HEK293 (cell line): ENCODE measurements around the gene CHST3.

ENCODE experiments used
- GLI4 ChIP-seq: fragments of 450-650 bp; formaldehyde crosslinking; IDR thresholded peaks from 2 replicates; pipeline ENCODE4 v1.5.1; 2016; ENCODE audit warnings: missing biosample characterization, missing genetic modification characterization
- HOXC10 ChIP-seq: sonication (generic); formaldehyde crosslinking; IDR thresholded peaks from 2 replicates; pipeline ENCODE4 v1.8.1; 2023; ENCODE audit warnings: mild to moderate bottlenecking, missing genetic modification reagents
- KLF8 ChIP-seq: fragments of 450-650 bp; formaldehyde crosslinking; IDR thresholded peaks from 2 replicates; pipeline ENCODE4 v1.5.1; 2016; ENCODE audit warnings: missing biosample characterization, missing genetic modification characterization
- REPIN1 ChIP-seq: fragments of 450-650 bp; formaldehyde crosslinking; IDR thresholded peaks from 2 replicates; pipeline ENCODE4 v1.5.1; 2017; ENCODE audit warnings: missing biosample characterization, missing genetic modification characterization, low read depth
- SCRT2 ChIP-seq: fragments of 450-650 bp; formaldehyde crosslinking; IDR thresholded peaks from 2 replicates; pipeline ENCODE4 v1.5.1; 2016; ENCODE audit warnings: missing biosample characterization, missing genetic modification characterization
- WT1 ChIP-seq: fragments of 450-650 bp; formaldehyde crosslinking; IDR thresholded peaks from 2 replicates; pipeline ENCODE4 v1.5.1; 2016; ENCODE audit warnings: missing biosample characterization, missing genetic modification characterization
- ZBTB21 ChIP-seq: fragments of 450-650 bp; formaldehyde crosslinking; IDR thresholded peaks from 2 replicates; pipeline ENCODE4 v1.5.1; 2017; ENCODE audit warnings: missing biosample characterization, missing genetic modification characterization
- ZNF146 ChIP-seq: fragments of 450-650 bp; formaldehyde crosslinking; IDR thresholded peaks from 2 replicates; pipeline ENCODE4 v1.5.1; 2016; ENCODE audit warnings: missing biosample characterization, missing genetic modification characterization
- ZNF157 ChIP-seq: fragments of 450-650 bp; formaldehyde crosslinking; IDR thresholded peaks from 2 replicates; pipeline ENCODE4 v1.5.1; 2016; ENCODE audit warnings: missing biosample characterization, missing genetic modification characterization
- ZNF184 ChIP-seq: fragments of 450-650 bp; IDR thresholded peaks from 2 replicates; pipeline ENCODE4 v1.5.1; 2018; ENCODE audit warnings: missing biosample characterization, mild to moderate bottlenecking, missing genetic modification characterization
- ZNF2 ChIP-seq: fragments of 450-650 bp; formaldehyde crosslinking; IDR thresholded peaks from 2 replicates; pipeline ENCODE4 v1.5.1; 2016; ENCODE audit warnings: missing biosample characterization, missing genetic modification characterization
- ZNF202 ChIP-seq: fragments of 450-650 bp; formaldehyde crosslinking; IDR thresholded peaks from 2 replicates; pipeline ENCODE4 v1.5.1; 2016; ENCODE audit warnings: missing biosample characterization, missing genetic modification characterization, borderline replicate concordance
- ZNF239 ChIP-seq: fragments of 450-650 bp; formaldehyde crosslinking; IDR thresholded peaks from 2 replicates; pipeline ENCODE4 v1.5.1; 2016; ENCODE audit warnings: missing biosample characterization, missing genetic modification characterization
- ZNF248 ChIP-seq: fragments of 450-650 bp; formaldehyde crosslinking; IDR thresholded peaks from 2 replicates; pipeline ENCODE4 v1.5.1; 2017; ENCODE audit warnings: missing biosample characterization, missing genetic modification characterization
- ZNF266 ChIP-seq: fragments of 450-650 bp; formaldehyde crosslinking; IDR thresholded peaks from 2 replicates; pipeline ENCODE4 v1.5.1; 2016; ENCODE audit warnings: missing biosample characterization, missing genetic modification characterization, low read depth
- ZNF585B ChIP-seq: fragments of 450-650 bp; formaldehyde crosslinking; IDR thresholded peaks from 2 replicates; pipeline ENCODE4 v1.5.1; 2016; ENCODE audit warnings: missing biosample characterization, missing genetic modification characterization
- ZNF629 ChIP-seq: fragments of 450-650 bp; formaldehyde crosslinking; IDR thresholded peaks from 2 replicates; pipeline ENCODE4 v1.5.1; 2017; ENCODE audit warnings: missing biosample characterization, missing genetic modification characterization
- ZNF654 ChIP-seq: fragments of 450-650 bp; formaldehyde crosslinking; IDR thresholded peaks from 2 replicates; pipeline ENCODE4 v1.5.1; 2016; ENCODE audit warnings: low read depth, missing biosample characterization, missing genetic modification characterization
- ZNF664 ChIP-seq: fragments of 450-650 bp; formaldehyde crosslinking; IDR thresholded peaks from 2 replicates; pipeline ENCODE4 v1.5.1; 2016; ENCODE audit warnings: missing biosample characterization, missing genetic modification characterization
- ZNF777 ChIP-seq: fragments of 450-650 bp; formaldehyde crosslinking; IDR thresholded peaks from 2 replicates; pipeline ENCODE4 v1.5.1; 2017; ENCODE audit warnings: missing biosample characterization, missing genetic modification characterization, borderline replicate concordance
- TF ChIP-seq, protein P1 (sequence below): fragments of 450-650 bp; formaldehyde crosslinking; conservative IDR thresholded peaks from 2 replicates; pipeline ENCODE4 v1.5.1; 2016; ENCODE audit warnings: low read depth, missing biosample characterization, missing genetic modification characterization
- TF ChIP-seq, protein P2 (sequence below): fragments of 450-650 bp; formaldehyde crosslinking; IDR thresholded peaks from 2 replicates; pipeline ENCODE4 v1.5.1; 2016; ENCODE audit warnings: missing biosample characterization, missing genetic modification characterization
- TF ChIP-seq, protein P3 (sequence below): fragments of 450-650 bp; formaldehyde crosslinking; IDR thresholded peaks from 2 replicates; pipeline ENCODE4; 2016; ENCODE audit warnings: missing biosample characterization, missing genetic modification characterization
- TF ChIP-seq, protein P4 (sequence below): fragments of 450-650 bp; formaldehyde crosslinking; IDR thresholded peaks from 2 replicates; pipeline ENCODE4 v1.5.1; 2016; ENCODE audit warnings: missing biosample characterization, missing genetic modification characterization
- TF ChIP-seq, protein P5 (sequence below): fragments of 450-650 bp; formaldehyde crosslinking; IDR thresholded peaks from 2 replicates; pipeline ENCODE4 v1.5.1; 2017; ENCODE audit warnings: missing biosample characterization, mild to moderate bottlenecking, missing genetic modification characterization, moderate library complexity
- TF ChIP-seq, protein P6 (sequence below): fragments of 450-650 bp; formaldehyde crosslinking; IDR thresholded peaks from 2 replicates; pipeline ENCODE4 v1.5.1; 2017; ENCODE audit warnings: missing biosample characterization, missing genetic modification characterization
- TF ChIP-seq, protein P7 (sequence below): fragments of 450-650 bp; formaldehyde crosslinking; IDR thresholded peaks from 2 replicates; pipeline ENCODE4 v1.5.1; 2016; ENCODE audit warnings: missing biosample characterization, missing genetic modification characterization

CHST3 gene

DNA sequence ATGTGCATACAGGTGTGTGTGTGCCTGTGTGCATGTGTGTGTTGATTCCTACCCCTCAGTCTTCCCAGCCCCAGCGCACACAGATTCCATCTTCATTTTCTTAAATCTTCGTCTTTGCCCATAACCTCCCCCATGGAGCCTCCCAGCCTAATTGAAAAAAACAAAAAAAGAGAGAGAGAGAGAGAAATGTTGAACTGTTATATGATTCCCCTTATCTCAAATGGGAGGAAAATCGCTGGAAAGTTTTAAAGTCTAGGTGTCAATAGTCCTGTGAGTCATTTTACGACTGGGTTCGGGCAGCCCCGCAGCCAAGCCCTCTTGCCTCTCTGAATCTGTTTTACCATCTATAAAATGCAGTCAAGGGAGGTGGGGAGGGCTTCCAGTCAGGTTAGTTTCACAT lies 63.3 kb downstream of the CHST3 start (continued):
- TF ChIP-seq, protein P1, sequence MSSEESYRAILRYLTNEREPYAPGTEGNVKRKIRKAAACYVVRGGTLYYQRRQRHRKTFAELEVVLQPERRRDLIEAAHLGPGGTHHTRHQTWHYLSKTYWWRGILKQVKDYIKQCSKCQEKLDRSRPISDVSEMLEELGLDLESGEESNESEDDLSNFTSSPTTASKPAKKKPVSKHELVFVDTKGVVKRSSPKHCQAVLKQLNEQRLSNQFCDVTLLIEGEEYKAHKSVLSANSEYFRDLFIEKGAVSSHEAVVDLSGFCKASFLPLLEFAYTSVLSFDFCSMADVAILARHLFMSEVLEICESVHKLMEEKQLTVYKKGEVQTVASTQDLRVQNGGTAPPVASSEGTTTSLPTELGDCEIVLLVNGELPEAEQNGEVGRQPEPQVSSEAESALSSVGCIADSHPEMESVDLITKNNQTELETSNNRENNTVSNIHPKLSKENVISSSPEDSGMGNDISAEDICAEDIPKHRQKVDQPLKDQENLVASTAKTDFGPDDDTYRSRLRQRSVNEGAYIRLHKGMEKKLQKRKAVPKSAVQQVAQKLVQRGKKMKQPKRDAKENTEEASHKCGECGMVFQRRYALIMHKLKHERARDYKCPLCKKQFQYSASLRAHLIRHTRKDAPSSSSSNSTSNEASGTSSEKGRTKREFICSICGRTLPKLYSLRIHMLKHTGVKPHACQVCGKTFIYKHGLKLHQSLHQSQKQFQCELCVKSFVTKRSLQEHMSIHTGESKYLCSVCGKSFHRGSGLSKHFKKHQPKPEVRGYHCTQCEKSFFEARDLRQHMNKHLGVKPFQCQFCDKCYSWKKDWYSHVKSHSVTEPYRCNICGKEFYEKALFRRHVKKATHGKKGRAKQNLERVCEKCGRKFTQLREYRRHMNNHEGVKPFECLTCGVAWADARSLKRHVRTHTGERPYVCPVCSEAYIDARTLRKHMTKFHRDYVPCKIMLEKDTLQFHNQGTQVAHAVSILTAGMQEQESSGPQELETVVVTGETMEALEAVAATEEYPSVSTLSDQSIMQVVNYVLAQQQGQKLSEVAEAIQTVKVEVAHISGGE (tag by site-specific recombination), result no peak
- TF ChIP-seq, protein P2, sequence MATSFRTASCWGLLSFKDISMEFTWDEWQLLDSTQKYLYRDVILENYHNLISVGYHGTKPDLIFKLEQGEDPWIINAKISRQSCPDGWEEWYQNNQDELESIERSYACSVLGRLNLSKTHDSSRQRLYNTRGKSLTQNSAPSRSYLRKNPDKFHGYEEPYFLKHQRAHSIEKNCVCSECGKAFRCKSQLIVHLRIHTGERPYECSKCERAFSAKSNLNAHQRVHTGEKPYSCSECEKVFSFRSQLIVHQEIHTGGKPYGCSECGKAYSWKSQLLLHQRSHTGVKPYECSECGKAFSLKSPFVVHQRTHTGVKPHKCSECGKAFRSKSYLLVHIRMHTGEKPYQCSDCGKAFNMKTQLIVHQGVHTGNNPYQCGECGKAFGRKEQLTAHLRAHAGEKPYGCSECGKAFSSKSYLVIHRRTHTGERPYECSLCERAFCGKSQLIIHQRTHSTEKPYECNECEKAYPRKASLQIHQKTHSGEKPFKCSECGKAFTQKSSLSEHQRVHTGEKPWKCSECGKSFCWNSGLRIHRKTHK (tag by site-specific recombination), result no peak
- peak; percentile 96 for TF ChIP-seq WT1 (tag by site-specific recombination)
- no peak for TF ChIP-seq ZNF248 (tag by site-specific recombination)
- TF ChIP-seq, protein P3, sequence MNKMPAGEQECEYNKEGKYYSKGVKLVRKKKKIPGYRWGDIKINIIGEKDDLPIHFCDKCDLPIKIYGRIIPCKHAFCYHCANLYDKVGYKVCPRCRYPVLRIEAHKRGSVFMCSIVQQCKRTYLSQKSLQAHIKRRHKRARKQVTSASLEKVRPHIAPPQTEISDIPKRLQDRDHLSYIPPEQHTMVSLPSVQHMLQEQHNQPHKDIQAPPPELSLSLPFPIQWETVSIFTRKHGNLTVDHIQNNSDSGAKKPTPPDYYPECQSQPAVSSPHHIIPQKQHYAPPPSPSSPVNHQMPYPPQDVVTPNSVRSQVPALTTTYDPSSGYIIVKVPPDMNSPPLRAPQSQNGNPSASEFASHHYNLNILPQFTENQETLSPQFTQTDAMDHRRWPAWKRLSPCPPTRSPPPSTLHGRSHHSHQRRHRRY, result no peak
- TF ChIP-seq, protein P4, sequence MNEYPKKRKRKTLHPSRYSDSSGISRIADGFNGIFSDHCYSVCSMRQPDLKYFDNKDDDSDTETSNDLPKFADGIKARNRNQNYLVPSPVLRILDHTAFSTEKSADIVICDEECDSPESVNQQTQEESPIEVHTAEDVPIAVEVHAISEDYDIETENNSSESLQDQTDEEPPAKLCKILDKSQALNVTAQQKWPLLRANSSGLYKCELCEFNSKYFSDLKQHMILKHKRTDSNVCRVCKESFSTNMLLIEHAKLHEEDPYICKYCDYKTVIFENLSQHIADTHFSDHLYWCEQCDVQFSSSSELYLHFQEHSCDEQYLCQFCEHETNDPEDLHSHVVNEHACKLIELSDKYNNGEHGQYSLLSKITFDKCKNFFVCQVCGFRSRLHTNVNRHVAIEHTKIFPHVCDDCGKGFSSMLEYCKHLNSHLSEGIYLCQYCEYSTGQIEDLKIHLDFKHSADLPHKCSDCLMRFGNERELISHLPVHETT (tag by site-specific recombination), result peak; percentile 71; the same call in 1 of the 2 replicates
- no peak for TF ChIP-seq ZNF585B (tag by site-specific recombination)
- TF ChIP-seq KLF8, result peak; percentile 79
- TF ChIP-seq REPIN1 (tag by site-specific recombination), result no peak
- TF ChIP-seq, protein P5, sequence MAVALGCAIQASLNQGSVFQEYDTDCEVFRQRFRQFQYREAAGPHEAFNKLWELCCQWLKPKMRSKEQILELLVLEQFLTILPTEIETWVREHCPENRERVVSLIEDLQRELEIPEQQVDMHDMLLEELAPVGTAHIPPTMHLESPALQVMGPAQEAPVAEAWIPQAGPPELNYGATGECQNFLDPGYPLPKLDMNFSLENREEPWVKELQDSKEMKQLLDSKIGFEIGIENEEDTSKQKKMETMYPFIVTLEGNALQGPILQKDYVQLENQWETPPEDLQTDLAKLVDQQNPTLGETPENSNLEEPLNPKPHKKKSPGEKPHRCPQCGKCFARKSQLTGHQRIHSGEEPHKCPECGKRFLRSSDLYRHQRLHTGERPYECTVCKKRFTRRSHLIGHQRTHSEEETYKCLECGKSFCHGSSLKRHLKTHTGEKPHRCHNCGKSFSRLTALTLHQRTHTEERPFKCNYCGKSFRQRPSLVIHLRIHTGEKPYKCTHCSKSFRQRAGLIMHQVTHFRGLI (tag by site-specific recombination), result peak; percentile 54; the same call in 1 of the 2 replicates
- TF ChIP-seq, protein P6, sequence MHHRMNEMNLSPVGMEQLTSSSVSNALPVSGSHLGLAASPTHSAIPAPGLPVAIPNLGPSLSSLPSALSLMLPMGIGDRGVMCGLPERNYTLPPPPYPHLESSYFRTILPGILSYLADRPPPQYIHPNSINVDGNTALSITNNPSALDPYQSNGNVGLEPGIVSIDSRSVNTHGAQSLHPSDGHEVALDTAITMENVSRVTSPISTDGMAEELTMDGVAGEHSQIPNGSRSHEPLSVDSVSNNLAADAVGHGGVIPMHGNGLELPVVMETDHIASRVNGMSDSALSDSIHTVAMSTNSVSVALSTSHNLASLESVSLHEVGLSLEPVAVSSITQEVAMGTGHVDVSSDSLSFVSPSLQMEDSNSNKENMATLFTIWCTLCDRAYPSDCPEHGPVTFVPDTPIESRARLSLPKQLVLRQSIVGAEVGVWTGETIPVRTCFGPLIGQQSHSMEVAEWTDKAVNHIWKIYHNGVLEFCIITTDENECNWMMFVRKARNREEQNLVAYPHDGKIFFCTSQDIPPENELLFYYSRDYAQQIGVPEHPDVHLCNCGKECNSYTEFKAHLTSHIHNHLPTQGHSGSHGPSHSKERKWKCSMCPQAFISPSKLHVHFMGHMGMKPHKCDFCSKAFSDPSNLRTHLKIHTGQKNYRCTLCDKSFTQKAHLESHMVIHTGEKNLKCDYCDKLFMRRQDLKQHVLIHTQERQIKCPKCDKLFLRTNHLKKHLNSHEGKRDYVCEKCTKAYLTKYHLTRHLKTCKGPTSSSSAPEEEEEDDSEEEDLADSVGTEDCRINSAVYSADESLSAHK (tag by site-specific recombination), result peak; percentile 78; the same call in 1 of the 2 replicates
- TF ChIP-seq ZNF157 (tag by site-specific recombination), result no peak
- TF ChIP-seq, protein P7, sequence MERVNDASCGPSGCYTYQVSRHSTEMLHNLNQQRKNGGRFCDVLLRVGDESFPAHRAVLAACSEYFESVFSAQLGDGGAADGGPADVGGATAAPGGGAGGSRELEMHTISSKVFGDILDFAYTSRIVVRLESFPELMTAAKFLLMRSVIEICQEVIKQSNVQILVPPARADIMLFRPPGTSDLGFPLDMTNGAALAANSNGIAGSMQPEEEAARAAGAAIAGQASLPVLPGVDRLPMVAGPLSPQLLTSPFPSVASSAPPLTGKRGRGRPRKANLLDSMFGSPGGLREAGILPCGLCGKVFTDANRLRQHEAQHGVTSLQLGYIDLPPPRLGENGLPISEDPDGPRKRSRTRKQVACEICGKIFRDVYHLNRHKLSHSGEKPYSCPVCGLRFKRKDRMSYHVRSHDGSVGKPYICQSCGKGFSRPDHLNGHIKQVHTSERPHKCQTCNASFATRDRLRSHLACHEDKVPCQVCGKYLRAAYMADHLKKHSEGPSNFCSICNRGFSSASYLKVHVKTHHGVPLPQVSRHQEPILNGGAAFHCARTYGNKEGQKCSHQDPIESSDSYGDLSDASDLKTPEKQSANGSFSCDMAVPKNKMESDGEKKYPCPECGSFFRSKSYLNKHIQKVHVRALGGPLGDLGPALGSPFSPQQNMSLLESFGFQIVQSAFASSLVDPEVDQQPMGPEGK (tag by site-specific recombination), result peak; percentile 59
- TF ChIP-seq ZBTB21, result peak; percentile 39; the same call in 1 of the 2 replicates
- peak; percentile 75 for TF ChIP-seq ZNF629
- TF ChIP-seq ZNF777 (tag by site-specific recombination), result no peak
- TF ChIP-seq GLI4 (tag by site-specific recombination), result no peak
- no peak for TF ChIP-seq ZNF266 (tag by site-specific recombination)
- TF ChIP-seq HOXC10, result no peak
- no peak for TF ChIP-seq ZNF146
- no peak for TF ChIP-seq ZNF202 (tag by site-specific recombination)
- TF ChIP-seq ZNF2 (tag by site-specific recombination), result peak; percentile 20; the same call in 1 of the 2 replicates
- TF ChIP-seq ZNF184 (tag by site-specific recombination), result peak; percentile 33; the same call in 1 of the 2 replicates
- no peak for TF ChIP-seq ZNF239 (tag by site-specific recombination)
- peak; percentile 73 for TF ChIP-seq SCRT2
- TF ChIP-seq ZNF664 (tag by site-specific recombination), result no peak
- TF ChIP-seq ZNF654, result no peak
